HT-29 (cell line): ENCODE results near the gene YIF1B. TPM values are rescaled to one million over a fixed set of nuclear protein-coding genes. Genes with fewer than 3 reads are reported as not detected.

ENCODE experiments used
- small RNA-seq: library from RNA; depleted of rRNA; stranded (forward); fragments of <200 nt; gene quantifications from one replicate; pipeline ENCODE3, GENCODE V24; 2014
- total RNA-seq: library from RNA; depleted of rRNA; stranded (reverse); fragments of >200 nt; shearing (Covaris generic); gene quantifications from 2 replicates; pipeline ENCODE4 v1.2.3, GENCODE V29; 2014; rRNA removed

The YIF1B gene
- total RNA-seq, 1 experiment from 2014 or later = 137 TPM

Small RNA genes lying within 50 kb of the gene (small RNA-seq; reads per million reads assigned to genes)
- gene RF00019 = not detected

Other genes with a start within 250 kb of the YIF1B start
- 0.89 and 1.3 TPM in 2 replicates for gene DPF1, start 91.7 kb downstream of the YIF1B start, total RNA-seq
- gene PPP1R14A, start 59.6 kb downstream of the YIF1B start, total RNA-seq = not detected in 2 replicates
- gene SPINT2, start 51.4 kb downstream of the YIF1B start, total RNA-seq = 2,475 and 2,514 TPM in 2 replicates
- gene C19orf33, start 11.7 kb downstream of the YIF1B start, total RNA-seq = 1,318 and 1,477 TPM in 2 replicates
- gene KCNK6, start 3.9 kb upstream of the YIF1B start, total RNA-seq = 10.3 and 13.9 TPM in 2 replicates
- gene CATSPERG, start 19.9 kb upstream of the YIF1B start, total RNA-seq = 4.0 and 10.5 TPM in 2 replicates
- 627 and 640 TPM in 2 replicates for gene PSMD8, start 58.6 kb upstream of the YIF1B start, total RNA-seq
- gene GGN, start 72.1 kb upstream of the YIF1B start, total RNA-seq = 0.26 and 0.41 TPM in 2 replicates
- gene SPRED3, start 72.8 kb upstream of the YIF1B start, total RNA-seq = 0.13 and 3.2 TPM in 2 replicates
- gene FAM98C, start 87.1 kb upstream of the YIF1B start, total RNA-seq = 46.6 and 49.5 TPM in 2 replicates
- gene RASGRP4, start 110.3 kb upstream of the YIF1B start, total RNA-seq = not detected in 2 replicates
- gene RYR1, start 117.7 kb upstream of the YIF1B start, total RNA-seq = 0.94 TPM in 1 of 2 replicates, not detected in the other